HL-60/S4 (cell line): ENCODE measurements around the gene HLA-DOA.

Source experiments
- in situ Hi-C: fragments of 300-500 bp; cut with MboI; formaldehyde crosslinking; loops from 2 replicates; pipeline ENCODE4 v1.14.3; 2022; ENCODE audit warnings: low sequenced_read_pairs

HLA-DOA gene

GRCh38 chr6:32968093-32968866 is 41.1 kb downstream of the HLA-DOA start, which contains the start of gene BRD2:
Gene BRD2, plus strand, starts transcription at chr6:32968594. Its CDS starts 4,305 bp downstream, at chr6:32972899.
- in situ Hi-C loops, result no loop called here

- in situ Hi-C loops, result no loop called here
Measured at GRCh38 chr6:32967151-32968091, 42.0 kb downstream of the HLA-DOA start.

- in situ Hi-C loops, result no loop called here
Measured at GRCh38 chr6:32964776-32965175, 44.6 kb downstream of the HLA-DOA start.

GRCh38 chr6:32963866-32964265 is 45.5 kb downstream of the HLA-DOA start:
- in situ Hi-C loops, result no loop called here

- in situ Hi-C loops, result no loop called here
Measured at GRCh38 chr6:32962213-32962826, 47.1 kb downstream of the HLA-DOA start.

GRCh38 chr6:32960563-32960962 is 48.8 kb downstream of the HLA-DOA start:
- in situ Hi-C loops, result no loop called here

- in situ Hi-C loops, result no loop called here
Measured at GRCh38 chr6:32956176-32956575, 53.2 kb downstream of the HLA-DOA start.

GRCh38 chr6:32954986-32955802 is 54.2 kb downstream of the HLA-DOA start:
- in situ Hi-C loops, result no loop called here

GRCh38 chr6:32954267-32954666 is 55.1 kb downstream of the HLA-DOA start:
- in situ Hi-C loops, result no loop called here
